ENCODE results near the gene RASA4B.
"Not testable (repeated sequence)": the region's sequence is repeated elsewhere in the genome, so short reads cannot be mapped to it uniquely, and the experiment has no call there.

Gene RASA4B

GRCh38 chr7:102479982-102480637 lies 37.5 kb downstream of the RASA4B start:
- not testable (repeated sequence) for DNase-seq (ENCODE audit: low read depth)
- TF ChIP-seq, protein P1, sequence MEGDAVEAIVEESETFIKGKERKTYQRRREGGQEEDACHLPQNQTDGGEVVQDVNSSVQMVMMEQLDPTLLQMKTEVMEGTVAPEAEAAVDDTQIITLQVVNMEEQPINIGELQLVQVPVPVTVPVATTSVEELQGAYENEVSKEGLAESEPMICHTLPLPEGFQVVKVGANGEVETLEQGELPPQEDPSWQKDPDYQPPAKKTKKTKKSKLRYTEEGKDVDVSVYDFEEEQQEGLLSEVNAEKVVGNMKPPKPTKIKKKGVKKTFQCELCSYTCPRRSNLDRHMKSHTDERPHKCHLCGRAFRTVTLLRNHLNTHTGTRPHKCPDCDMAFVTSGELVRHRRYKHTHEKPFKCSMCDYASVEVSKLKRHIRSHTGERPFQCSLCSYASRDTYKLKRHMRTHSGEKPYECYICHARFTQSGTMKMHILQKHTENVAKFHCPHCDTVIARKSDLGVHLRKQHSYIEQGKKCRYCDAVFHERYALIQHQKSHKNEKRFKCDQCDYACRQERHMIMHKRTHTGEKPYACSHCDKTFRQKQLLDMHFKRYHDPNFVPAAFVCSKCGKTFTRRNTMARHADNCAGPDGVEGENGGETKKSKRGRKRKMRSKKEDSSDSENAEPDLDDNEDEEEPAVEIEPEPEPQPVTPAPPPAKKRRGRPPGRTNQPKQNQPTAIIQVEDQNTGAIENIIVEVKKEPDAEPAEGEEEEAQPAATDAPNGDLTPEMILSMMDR (IDR thresholded peaks at IDR 0.05; ENCODE audit: low read depth, low read length) = peak; percentile 25

DNA sequence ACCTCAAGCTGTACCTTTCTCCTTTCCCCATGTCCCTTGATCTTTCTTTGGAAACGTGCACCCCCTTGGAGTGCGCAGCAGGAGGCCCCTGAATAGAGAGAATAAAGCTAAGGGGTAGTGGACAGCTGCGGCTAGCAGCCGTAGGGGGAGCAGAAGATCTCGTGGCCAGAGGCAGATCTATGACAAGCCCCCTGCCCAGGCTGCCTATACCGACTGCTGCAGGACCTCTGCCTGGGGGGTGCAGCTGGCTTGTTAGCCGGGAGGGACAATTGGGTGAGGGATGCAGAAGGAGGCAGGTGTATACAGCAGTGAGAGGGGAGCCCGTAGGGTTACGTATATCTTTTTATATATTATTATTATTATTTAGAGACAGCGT lies 38.4 kb downstream of the RASA4B start:
- not testable (repeated sequence) for H3K4me3 ChIP-seq (ENCODE audit: low read depth, low read length); DNase-seq (ENCODE audit: low read depth)

More at GRCh38 chr7:102479982-102480637, 37.5 kb downstream of the RASA4B start:
- not testable (repeated sequence) for H3K4me3 ChIP-seq (ENCODE audit: low read depth, low read length)

GRCh38 chr7:102478314-102479208 lies 39.0 kb downstream of the RASA4B start, which contains the start of gene POLR2J:
Gene POLR2J, minus strand, starts transcription at chr7:102478922. Its CDS starts 62 bp downstream, at chr7:102478860.
- TF ChIP-seq, protein P1 (IDR thresholded peaks at IDR 0.05; ENCODE audit: low read depth, low read length) = peak; percentile 11
- peak; percentile 87 for DNase-seq (ENCODE audit: low read depth)
- peak within 1 kb of the TSS; percentile 49 for H3K4me3 ChIP-seq (ENCODE audit: low read depth, low read length)

GRCh38 chr7:102474736-102475435 lies 42.7 kb downstream of the RASA4B start:
- DNase-seq (ENCODE audit: low read depth); H3K4me3 ChIP-seq (ENCODE audit: low read depth, low read length): not testable (repeated sequence)

- not testable (repeated sequence) for DNase-seq (ENCODE audit: low read depth); H3K4me3 ChIP-seq (ENCODE audit: low read depth, low read length)
Observed at GRCh38 chr7:102474116-102474515, 43.5 kb downstream of the RASA4B start.

- no peak for TF ChIP-seq MYC (IDR thresholded peaks at IDR 0.05; ENCODE audit: low read depth, low read length)
- no peak for TF ChIP-seq POLR2A (IDR thresholded peaks at IDR 0.05; ENCODE audit: extremely low read depth, insufficient read length)
- TF ChIP-seq, protein P1 (IDR thresholded peaks at IDR 0.05; ENCODE audit: low read depth, low read length) = no peak
- TF ChIP-seq, protein P2, sequence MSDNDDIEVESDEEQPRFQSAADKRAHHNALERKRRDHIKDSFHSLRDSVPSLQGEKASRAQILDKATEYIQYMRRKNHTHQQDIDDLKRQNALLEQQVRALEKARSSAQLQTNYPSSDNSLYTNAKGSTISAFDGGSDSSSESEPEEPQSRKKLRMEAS (IDR thresholded peaks at IDR 0.05; ENCODE audit: low read depth, low read length) = no peak
- DNase-seq (ENCODE audit: low read depth) = no peak
- no peak overlapping the region for H3K4me3 ChIP-seq (ENCODE audit: low read depth, low read length)
Observed at GRCh38 chr7:102473271-102473991, 44.1 kb downstream of the RASA4B start.

- DNase-seq (ENCODE audit: low read depth) = no peak
- no peak overlapping the region for H3K4me3 ChIP-seq (ENCODE audit: low read depth, low read length)
- TF ChIP-seq, protein P1 (IDR thresholded peaks at IDR 0.05; ENCODE audit: low read depth, low read length) = no peak
- TF ChIP-seq POLR2A (IDR thresholded peaks at IDR 0.05; ENCODE audit: extremely low read depth, insufficient read length) = no peak
- TF ChIP-seq MYC (IDR thresholded peaks at IDR 0.05; ENCODE audit: low read depth, low read length) = no peak
- TF ChIP-seq, protein P2 (IDR thresholded peaks at IDR 0.05; ENCODE audit: low read depth, low read length) = no peak
Observed at GRCh38 chr7:102472126-102473041, 45.2 kb downstream of the RASA4B start.

Measured in NB4 (cell line).